Activated T-helper 1 cell treated with anti-CD3 and anti-CD28 coated beads, Interleukin-12 subunit alpha, Interleukin-12 subunit beta, Interleukin-2, Interleukin-4 antibody, amounts not matched to agents 30 ng/mL and 10 ng/mL and 1 ng/mL, durations not matched to agents 14 hours and 24 hours and 36 hours (primary cell): ENCODE results near the gene ANGPTL7. TPM values are rescaled to one million over a fixed set of nuclear protein-coding genes. Genes with fewer than 3 reads are reported as not detected.

Experiments used
- DNase-seq: peaks from one replicate; pipeline ENCODE4 v3.0.0; 2021; ENCODE audit warnings: low spot score
- H3K27ac Mint-ChIP-seq: one replicate; pipeline ENCODE4 v1.8.0; 2021; ENCODE audit warnings: mild to moderate bottlenecking, mixed read lengths
- H3K27me3 Mint-ChIP-seq: one replicate; pipeline ENCODE4 v1.8.0; 2022; ENCODE audit warnings: mild to moderate bottlenecking, moderate library complexity, mixed read lengths; ENCODE audit not compliant: insufficient read depth
- H3K36me3 Mint-ChIP-seq: one replicate; pipeline ENCODE4 v1.8.0; 2021; ENCODE audit warnings: low read depth, mixed read lengths
- H3K4me1 Mint-ChIP-seq: one replicate; pipeline ENCODE4 v1.8.0; 2021; ENCODE audit warnings: low read depth, mixed read lengths
- H3K4me3 Mint-ChIP-seq: one replicate; pipeline ENCODE4 v1.8.0; 2021; ENCODE audit warnings: mild to moderate bottlenecking, moderate library complexity, mixed read lengths
- H3K9me3 Mint-ChIP-seq: one replicate; pipeline ENCODE4 v1.8.0; 2021; ENCODE audit warnings: mixed read lengths
- intact Hi-C: fragments of 100-400 bp; cut with micrococcal nuclease; formaldehyde crosslinking; loops from one replicate; pipeline ENCODE4 v1.15.1; 2024
- total RNA-seq: library from RNA; stranded (reverse); gene quantifications from 2 replicates; pipeline ENCODE4 v1.2.3, GENCODE V29; 2022

ANGPTL7 gene
- not detected in 2 replicates for total RNA-seq

DNA sequence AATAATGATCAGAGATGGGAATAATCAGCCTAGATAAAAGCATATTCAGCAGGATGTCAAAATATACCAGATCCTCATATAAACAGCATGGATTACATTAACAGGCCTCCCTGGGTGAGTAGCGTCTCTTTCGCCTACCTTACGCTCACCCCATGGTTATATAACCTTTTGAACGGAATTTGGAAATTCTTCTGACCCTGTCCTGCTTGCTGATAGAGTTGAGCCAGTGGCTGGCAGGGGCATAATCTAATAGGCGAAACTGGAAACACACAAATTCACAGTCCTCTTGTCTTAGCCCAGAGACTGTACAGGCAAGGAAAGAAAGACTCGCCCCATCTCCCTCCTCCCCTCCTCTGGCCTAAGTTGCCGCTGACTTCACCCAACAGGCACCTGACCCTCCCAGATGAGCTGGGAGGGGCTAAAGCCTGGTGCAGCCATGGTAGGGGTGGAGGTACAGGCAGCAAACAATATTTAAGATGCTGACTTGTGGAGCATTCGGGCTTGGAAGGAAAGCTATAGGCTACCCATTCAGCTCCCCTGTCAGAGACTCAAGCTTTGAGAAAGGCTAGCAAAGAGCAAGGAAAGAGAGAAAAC is at the start of gene ANGPTL7:
ANGPTL7 (plus strand) TSS at position 498 of the 594 bp plus-strand sequence. CDS start 225 bp downstream, outside the sequence.
- no peak within 1 kb of the TSS for H3K4me3 Mint-ChIP-seq

DNA sequence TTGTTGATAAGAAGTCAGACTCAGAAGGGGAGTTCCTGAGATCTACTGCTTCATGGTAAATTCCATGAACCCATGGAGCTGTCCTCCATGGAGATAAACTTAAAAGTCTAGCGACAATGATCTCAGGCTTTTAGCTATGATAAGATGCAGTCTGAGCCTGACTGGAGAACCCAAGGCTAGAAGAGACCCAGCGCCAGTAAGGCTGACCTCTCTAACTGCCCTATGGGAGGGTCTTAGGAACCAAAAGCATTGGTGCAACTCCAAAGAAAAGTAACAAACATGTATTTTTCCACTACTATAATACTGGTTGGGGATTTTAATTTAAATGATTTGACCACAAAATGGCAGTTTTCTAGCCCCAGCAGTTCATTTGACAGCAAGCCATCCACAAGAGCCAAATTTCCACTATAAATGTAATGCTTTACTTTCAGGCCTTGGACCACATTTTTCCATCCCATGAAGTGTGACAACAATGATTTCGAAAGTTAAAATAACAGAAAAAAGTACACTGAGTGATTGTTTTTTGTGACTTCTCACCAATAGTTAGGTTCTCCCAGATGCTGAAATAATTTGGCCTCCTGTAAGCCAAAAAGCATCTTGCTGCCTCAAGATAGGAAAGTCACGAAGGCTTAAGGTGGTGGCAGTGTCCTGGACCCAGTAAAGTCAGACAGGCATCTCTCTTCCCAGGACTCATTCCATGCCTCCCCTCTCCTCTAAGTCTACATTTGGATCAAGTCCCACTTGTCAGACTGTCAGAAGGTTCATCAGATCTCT is 46.4 kb upstream of the ANGPTL7 start:
- intact Hi-C loops = no loop called here

More for the DNA sequence above, at the start of gene ANGPTL7:
- no peak for DNase-seq
- Mint-ChIP-seq H3K4me1 (no peaks in the 10 kb centered on the region), H3K27ac (no peak within 1 kb of the TSS), H3K27me3 (no peaks in the 10 kb centered on the region), H3K9me3 (no peaks in the 10 kb centered on the region), H3K36me3 (peaks cover 27% of the 10 kb centered on the region)
- intact Hi-C loops = no loop called here

DNA sequence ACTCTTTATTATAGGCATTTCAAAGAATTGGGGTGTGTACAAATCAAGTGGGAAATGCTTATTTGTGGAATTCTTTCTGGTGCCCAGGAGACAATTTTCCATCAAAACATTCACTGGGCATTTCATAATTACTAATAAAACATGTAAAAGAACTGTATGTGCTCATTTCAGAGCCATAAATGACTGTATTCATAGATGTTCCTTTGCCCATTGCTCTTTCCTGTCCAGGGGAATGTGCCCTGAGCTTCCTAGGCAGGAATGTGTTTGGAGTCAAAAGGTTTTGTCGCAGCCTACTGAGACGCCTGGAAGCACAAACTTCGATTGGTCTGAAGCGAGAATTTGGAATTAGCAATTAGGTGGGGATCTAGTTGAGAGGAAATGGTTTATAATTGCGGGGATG is 45.8 kb upstream of the ANGPTL7 start:
- Mint-ChIP-seq H3K27me3 (no peaks in the 10 kb centered on the region), H3K9me3 (no peaks in the 10 kb centered on the region), H3K4me1 (peaks cover 23% of the 10 kb centered on the region), H3K27ac (peak overlapping the region; percentile 89), H3K36me3 (peaks cover 33% of the 10 kb centered on the region), H3K4me3 (no peak overlapping the region)
- DNase-seq = no peak
- intact Hi-C loops = no loop called here

More for the DNA sequence above, 46.4 kb upstream of the ANGPTL7 start:
- Mint-ChIP-seq H3K4me1 (peaks cover 23% of the 10 kb centered on the region), H3K36me3 (peaks cover 33% of the 10 kb centered on the region), H3K27ac (peak overlapping the region; percentile 59), H3K27me3 (no peaks in the 10 kb centered on the region), H3K4me3 (no peak overlapping the region), H3K9me3 (no peaks in the 10 kb centered on the region)
- DNase-seq = no peak

- H3K9me3 Mint-ChIP-seq = no peaks in the 10 kb centered on the region
- H3K4me3 Mint-ChIP-seq = peak overlapping the region; percentile 16
- no peak for DNase-seq
- intact Hi-C loops = loop anchor here (1.0 kb wide), 1 partner anchor 83 kb away; no protein-coding TSS in a partner anchor
- H3K4me1 Mint-ChIP-seq = peaks cover 23% of the 10 kb centered on the region
- peaks cover 31% of the 10 kb centered on the region for H3K36me3 Mint-ChIP-seq
- H3K27ac Mint-ChIP-seq = peak overlapping the region; percentile 89
- H3K27me3 Mint-ChIP-seq = no peaks in the 10 kb centered on the region
These were observed 45.2 kb upstream of the ANGPTL7 start for GRCh38 chr1:11143907-11144306.

GRCh38 chr1:11144570-11145256 is 44.4 kb upstream of the ANGPTL7 start:
- no peak for DNase-seq
- intact Hi-C loops = loop anchor here (1.0 kb wide), 1 partner anchor 83 kb away; no protein-coding TSS in a partner anchor
- Mint-ChIP-seq H3K27ac (peak overlapping the region; percentile 89), H3K27me3 (no peaks in the 10 kb centered on the region), H3K4me1 (peaks cover 23% of the 10 kb centered on the region), H3K4me3 (no peak overlapping the region), H3K9me3 (no peaks in the 10 kb centered on the region), H3K36me3 (peaks cover 40% of the 10 kb centered on the region)

DNA sequence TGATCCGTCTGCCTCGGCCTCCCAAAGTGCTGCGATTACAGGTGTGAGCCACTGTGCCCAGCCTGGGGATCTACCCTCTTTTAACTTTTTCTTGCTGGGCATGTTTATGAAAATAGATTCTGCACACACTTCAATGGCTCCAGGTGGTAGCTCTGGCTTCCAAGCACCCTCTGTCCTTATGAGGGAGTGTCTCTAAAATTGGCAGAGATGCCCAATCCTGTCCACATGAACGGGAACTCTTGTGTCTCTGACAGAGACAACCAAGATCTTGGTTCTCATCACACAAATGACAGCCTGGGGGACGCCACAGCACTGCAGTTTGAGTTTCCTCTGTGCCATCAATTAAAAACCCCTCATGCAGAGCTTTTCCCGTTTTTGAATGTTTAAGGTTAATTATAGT is 43.4 kb upstream of the ANGPTL7 start:
- Mint-ChIP-seq H3K36me3 (peaks cover 40% of the 10 kb centered on the region), H3K4me1 (peaks cover 23% of the 10 kb centered on the region), H3K4me3 (no peak overlapping the region), H3K9me3 (no peaks in the 10 kb centered on the region), H3K27me3 (no peaks in the 10 kb centered on the region), H3K27ac (no peak overlapping the region)
- no peak for DNase-seq
- intact Hi-C loops = no loop called here

- Mint-ChIP-seq H3K4me1 (peaks cover 23% of the 10 kb centered on the region), H3K27ac (no peak overlapping the region), H3K9me3 (no peaks in the 10 kb centered on the region), H3K4me3 (no peak overlapping the region), H3K36me3 (peaks cover 43% of the 10 kb centered on the region), H3K27me3 (no peaks in the 10 kb centered on the region)
- intact Hi-C loops = no loop called here
- no peak for DNase-seq
These were observed 41.9 kb upstream of the ANGPTL7 start for GRCh38 chr1:11147197-11147770.

- intact Hi-C loops = no loop called here
- Mint-ChIP-seq H3K4me1 (no peaks in the 10 kb centered on the region), H3K9me3 (no peaks in the 10 kb centered on the region), H3K36me3 (peaks cover 35% of the 10 kb centered on the region), H3K4me3 (no peak overlapping the region), H3K27ac (no peak overlapping the region), H3K27me3 (no peaks in the 10 kb centered on the region)
- DNase-seq = no peak
These were observed 38.8 kb upstream of the ANGPTL7 start for GRCh38 chr1:11150326-11150725.

- DNase-seq = no peak
- Mint-ChIP-seq H3K4me1 (no peaks in the 10 kb centered on the region), H3K27me3 (no peaks in the 10 kb centered on the region), H3K36me3 (peaks cover 30% of the 10 kb centered on the region), H3K4me3 (no peak overlapping the region), H3K9me3 (no peaks in the 10 kb centered on the region), H3K27ac (no peak overlapping the region)
- intact Hi-C loops = no loop called here
These were observed 38.0 kb upstream of the ANGPTL7 start for GRCh38 chr1:11151114-11151513.

DNA sequence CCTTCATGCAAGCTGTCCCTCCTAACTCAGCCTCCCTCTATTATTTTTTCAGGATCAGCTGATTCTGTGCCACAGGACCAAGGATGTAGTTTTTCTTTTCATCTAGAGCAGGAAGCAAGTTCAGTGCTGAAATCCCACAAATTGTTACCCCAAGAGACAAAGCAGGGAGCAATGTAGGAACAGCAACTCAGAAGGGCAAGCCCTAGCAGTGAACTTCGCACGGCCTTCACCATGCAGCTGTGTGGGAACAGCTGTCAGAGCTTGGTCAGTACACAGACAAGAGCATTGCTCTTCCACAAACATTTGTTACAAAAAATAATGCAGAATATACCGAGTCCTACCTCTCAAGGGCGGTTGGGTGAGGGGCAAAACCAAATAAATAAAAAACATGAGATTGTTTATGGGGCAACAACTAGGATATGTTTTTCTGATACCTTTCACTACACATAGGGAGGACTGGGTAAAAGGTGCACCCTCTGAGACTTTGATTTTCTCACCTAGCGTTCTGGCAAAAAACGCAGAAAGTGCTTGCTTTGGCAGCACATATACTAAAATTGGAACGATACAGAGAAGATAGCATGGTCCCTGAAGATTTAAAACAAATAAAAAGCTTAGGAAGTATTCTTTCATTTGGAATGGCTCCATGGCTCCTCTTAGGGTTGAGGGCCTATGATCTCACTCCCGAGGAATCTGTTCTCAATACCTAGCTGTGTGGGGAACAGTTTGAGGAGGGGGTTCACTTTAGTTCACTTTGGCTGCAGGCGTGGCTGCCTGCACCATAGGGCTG is 37.1 kb upstream of the ANGPTL7 start:
- Mint-ChIP-seq H3K27me3 (no peaks in the 10 kb centered on the region), H3K4me3 (no peak overlapping the region), H3K27ac (no peak overlapping the region), H3K36me3 (peaks cover 31% of the 10 kb centered on the region), H3K9me3 (no peaks in the 10 kb centered on the region), H3K4me1 (peaks cover 9% of the 10 kb centered on the region)
- intact Hi-C loops = no loop called here
- DNase-seq = no peak

DNA sequence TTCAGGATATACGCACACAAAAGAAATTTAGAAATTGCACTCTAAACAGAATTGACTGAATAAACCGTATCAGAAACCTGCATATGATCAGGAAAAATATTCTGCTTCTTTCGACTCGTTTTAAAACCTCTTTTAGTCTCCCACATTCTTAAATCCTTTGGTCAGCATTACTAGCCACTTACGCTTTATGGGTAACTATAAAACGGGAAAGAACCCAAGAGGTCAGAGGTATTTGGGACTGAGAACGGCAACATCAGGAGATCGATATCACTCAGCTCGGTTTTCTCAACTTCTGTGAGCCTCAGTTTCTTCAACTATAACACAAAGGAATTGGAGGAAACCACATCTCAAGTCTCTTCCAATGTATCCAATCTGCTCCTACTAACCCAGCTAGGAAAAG is 36.4 kb upstream of the ANGPTL7 start:
- peaks cover 31% of the 10 kb centered on the region for H3K36me3 Mint-ChIP-seq
- DNase-seq = no peak
- no peak overlapping the region for H3K27ac Mint-ChIP-seq
- H3K4me3 Mint-ChIP-seq = no peak overlapping the region
- intact Hi-C loops = no loop called here
- H3K4me1 Mint-ChIP-seq = peaks cover 16% of the 10 kb centered on the region
- no peaks in the 10 kb centered on the region for H3K27me3 Mint-ChIP-seq
- H3K9me3 Mint-ChIP-seq = no peaks in the 10 kb centered on the region

DNA sequence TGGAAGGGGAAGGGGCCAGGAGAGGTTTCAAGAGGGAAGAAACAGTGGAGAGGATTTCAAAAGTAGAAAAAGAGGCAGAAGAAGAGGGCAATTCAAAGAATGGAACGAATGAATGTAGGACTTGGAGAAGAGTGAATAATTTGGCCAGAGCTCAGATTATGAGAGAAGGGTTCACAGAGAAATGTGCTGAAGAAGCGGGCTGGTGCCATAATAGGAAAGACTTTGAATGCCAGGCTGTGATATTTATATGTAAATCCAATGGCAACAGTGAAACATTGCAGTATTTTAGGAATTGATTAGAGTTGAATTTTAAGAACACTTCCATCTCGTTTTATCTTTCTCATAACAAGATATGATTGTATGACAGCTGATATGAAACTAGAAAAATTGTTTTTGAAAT is 36.0 kb upstream of the ANGPTL7 start:
- Mint-ChIP-seq H3K4me3 (no peak overlapping the region), H3K27me3 (no peaks in the 10 kb centered on the region), H3K27ac (no peak overlapping the region), H3K9me3 (no peaks in the 10 kb centered on the region), H3K36me3 (peaks cover 31% of the 10 kb centered on the region), H3K4me1 (peaks cover 21% of the 10 kb centered on the region)
- no peak for DNase-seq
- intact Hi-C loops = no loop called here
